ENCODE measurements around the gene PRDM16.

PRDM16 gene

GRCh38 chr1:3217181-3217641 lies 148.2 kb downstream of the PRDM16 start:
- no peak for DNase-seq

DNA sequence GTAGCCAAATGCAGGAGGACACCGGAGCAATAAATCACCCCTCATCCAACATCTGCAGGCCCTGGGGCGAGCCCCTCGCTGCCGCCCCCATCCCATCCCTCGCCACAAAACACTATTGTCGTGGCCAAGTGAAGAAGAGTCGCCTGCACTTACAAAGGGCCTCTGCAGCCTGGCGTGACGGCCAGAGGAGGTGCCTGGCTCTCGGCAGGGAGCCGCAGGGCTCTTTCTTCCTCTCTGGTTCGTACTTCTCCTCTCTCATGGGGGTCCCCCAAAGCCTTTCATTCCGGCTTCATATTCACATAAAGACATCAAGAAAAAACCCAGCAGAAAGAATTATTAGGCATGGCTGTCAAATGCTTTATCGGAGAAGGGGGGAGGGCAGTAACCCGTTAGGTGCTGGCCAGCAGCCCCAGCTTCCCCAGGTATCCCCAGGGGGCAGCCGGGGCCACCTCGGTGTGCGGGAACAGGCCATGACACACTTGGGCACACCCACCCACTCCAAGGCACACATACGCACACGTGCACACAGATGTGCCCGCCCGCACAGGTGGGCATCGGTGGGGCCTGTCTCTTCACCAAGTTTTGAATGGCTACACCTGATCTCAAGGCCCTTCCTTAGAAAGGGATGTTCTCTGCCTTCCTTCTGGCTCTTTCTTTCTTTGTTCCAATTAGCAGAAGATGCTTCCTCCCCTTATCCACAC lies 149.1 kb downstream of the PRDM16 start:
- DNase-seq = no peak

DNA sequence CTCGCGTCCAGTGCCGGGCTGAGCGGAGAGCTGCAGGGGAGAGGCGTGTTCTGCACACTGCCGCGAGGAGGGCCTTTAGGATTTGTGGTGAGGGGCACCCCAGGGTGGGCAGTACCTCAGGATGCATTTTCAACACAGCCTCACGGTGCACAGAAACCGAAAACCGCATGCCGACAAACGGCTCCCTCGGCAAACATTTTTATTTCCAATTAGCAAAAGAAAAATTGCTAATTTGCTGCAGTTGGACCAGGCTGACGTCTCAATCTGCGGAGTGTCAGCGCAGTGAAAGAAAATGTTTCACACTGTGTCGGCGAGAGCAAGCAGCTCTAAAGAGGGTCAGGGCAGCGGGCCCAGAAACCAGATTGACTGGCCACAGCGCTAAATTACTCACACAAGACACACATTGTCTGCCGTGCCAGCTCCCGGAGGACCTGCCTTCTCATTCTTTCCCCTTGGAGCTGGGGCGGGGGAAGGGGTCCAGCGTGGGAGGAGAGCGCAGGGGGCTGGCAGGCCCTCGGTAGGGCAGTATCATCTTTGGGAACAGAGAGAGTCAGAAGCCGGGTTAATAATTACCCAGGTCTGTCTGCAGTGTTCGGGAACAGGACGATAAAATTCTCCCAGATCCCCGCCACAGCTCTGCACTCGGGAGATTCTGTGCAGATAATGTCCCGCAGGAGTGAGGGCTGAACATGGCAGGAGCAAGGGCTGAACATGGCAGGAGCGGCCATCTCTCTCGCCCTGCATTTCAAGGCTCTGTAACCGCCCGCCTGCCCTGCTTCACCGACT lies 150.2 kb downstream of the PRDM16 start:
- no peak for DNase-seq

DNA sequence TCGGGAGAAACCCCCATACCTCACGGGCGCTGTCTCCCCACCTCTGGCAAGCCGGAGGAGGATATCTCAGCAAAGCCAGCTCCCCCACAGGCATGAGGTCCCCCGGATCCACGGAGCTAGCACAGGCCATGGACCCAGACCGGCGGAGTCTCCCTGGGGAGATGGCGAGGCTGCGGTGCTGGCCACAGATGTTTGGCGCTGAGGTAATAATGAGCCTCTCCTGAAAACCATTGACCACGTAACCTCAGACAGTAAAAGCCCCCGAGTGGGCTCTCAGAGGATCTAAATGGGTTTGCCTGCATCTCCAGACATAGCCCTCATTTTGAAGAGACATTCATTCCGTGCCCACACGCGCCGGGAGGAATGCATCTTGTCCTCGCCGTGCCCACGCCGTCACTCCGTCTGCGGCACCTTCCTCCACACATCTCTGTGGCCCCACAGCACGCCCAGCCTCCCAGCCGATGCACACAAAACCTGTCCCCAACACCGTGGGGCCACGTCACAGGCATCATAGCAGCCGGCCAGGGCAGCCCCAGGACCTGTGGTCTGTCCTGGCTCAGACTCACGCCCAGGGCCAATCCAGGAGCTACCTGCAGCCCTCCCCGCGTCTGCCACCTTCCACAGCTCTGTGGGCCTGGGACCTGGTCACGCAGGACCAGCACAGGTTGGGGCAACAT lies 150.9 kb downstream of the PRDM16 start:
- no peak for DNase-seq

DNA sequence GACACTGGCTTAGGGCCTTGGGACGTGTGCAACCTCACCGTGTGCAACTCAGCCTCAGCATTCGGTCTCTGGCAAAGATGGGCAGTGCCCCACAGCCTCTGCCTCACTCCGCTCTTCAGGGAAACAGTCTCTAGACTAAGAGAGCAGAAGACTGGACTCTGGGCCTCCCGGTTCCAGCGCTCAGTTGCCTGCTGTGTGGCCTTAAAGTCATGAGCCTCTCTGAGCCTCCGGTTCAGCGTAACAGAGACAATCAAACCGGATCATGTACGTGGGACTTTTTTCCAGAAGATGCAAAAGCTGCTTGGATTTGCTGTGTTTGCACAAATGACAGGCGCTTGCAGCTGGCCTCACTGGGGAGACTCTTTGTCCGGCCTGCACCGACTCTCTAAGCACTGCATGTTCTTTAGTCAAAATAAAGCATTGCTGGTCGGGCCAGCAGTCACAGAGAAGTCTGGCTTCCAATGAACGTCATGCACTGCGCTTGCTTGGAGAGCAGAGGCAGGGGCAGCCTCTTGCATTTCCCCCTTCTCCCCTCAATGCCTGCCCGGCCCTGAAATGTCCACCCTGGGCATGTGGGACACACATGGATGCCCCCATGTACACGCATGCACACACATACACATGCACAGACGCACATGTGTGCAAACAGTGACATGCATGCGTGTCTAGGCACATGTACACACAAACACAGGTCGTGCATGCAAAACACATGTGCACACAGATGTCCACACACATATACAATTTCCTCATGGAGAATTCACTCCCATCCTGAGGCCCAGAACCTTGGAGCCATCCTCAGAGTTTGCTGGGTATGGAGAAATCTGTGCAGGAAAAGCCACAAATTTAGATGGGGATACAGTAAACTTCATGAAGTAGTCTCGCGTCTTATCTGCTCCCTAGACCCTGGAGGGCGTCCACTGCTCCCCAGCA lies 152.4 kb downstream of the PRDM16 start:
- DNase-seq = no peak

DNA sequence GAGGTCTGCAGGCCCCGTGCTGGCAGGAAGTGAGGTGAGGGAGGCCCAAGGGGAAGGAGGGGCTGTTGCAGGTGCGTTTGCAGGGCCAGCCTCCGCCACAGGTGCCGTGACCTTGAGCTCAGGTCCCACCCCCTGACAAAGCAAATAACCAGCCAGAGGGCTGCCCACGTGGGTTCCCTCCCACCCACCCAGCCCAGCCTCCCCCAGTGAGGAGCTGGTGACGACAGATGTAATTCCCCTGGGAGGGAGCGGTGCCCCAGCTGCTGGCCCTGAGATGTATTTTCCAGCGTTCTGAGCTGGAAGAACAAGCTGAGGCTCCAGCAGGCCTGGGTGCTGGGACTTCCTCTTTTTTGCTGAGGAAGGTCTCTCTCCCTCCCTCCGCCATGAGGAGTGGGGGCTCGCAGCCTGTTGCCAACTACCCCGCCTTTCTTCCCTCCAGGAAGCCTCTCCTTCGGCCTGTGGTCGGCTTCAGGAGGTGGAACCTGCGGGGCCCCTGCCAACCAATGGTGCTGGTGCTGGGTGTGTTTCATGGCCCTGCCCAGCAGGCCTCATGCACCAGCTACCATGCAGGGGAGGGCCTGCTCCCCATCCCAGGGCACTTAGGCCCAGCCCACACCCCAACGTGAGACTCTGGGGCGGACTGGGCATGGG lies 153.2 kb downstream of the PRDM16 start:
- no peak for DNase-seq

DNA sequence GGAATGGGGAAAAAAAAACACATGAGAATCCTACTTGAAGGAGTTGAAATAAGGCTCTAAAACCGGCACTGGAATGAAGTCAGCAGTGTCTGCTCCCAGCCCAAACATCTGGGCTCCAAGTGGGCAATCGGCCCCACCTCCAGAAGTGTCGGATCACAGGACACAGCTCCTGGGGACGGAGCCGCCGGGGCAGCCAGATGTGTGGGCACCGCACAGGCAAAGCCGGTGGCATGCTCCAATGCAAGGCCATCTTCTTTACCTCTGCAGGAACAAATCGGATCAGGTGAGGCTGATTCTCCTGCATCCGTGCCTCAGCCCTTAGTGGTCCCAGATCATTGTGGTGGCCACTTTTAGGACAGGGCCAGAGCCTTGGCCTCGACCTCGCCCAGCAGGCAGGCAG lies 156.7 kb downstream of the PRDM16 start:
- no peak for DNase-seq

GRCh38 chr1:3226191-3226590 lies 157.2 kb downstream of the PRDM16 start:
- DNase-seq = no peak

- DNase-seq = no peak
Observed at GRCh38 chr1:3226701-3227350, 157.8 kb downstream of the PRDM16 start.

DNA sequence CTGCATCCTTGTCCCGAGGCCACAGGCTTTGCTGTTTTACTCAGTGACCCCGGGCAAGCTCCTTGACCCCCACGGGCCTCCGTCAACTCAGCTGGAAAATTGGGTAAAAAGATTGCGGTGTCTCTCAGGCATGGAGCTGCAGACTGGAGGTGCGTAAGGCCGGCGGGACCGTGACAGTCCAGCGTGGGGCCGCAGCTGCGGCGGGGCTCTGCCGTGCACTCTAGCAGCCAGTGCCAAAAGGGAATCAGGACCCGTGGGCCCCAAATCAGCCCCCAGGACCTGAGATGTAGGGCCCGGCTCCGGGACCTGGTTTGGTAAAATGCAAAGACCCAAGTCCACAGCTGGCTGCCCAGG lies 158.3 kb downstream of the PRDM16 start:
- no peak for DNase-seq

- no peak for DNase-seq
Observed at GRCh38 chr1:3227893-3228292, 158.9 kb downstream of the PRDM16 start.

DNA sequence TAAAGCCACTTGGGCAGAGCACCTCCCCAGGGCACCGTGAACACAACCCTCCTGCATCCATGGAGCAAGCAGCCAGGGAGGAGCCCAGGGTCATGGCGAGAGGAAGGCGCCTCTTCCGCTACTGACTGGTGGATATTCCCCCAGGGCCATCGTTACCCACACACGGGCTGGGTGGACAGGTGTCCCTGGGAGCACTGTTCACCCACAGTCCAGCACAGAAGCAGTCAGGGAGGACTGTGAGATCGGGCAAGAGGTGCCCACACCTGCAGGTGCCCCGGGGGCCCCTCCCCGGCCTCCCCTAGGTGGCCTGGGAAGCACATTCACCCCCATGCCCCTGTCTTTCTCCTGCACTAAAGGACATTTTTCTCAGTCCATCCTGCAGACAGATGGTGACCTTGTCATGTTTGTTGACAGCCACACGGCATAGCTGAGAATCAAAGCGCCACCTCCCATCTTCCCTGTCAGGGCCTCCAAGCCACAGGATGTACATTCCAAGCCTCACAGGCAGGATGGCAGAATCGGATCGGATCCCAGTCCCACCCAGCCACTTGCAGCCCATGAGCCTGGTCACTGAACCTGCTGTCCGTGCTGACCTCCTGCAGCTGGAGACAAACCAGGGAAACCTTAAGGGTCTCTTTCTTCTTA lies 160.2 kb downstream of the PRDM16 start:
- DNase-seq = no peak

DNA sequence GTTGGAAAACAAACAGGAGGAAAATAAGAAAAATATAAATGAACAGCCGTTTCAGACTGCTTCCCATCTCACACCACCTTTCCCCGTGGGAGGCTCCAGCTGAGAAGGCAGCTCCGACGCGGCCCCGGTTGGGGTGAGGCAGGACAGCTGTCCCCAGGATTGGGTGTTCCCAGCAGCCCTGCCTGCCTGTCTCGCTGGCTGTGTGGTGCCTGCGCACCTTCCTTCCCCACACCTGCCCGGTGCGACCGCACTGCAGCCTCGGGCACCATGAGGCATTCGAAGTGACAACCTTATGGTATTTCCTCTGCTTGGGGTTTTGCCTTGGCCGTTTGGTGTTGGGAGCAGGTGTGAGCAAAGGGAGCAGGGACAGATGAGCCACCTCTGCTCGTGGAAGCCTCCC lies 161.6 kb downstream of the PRDM16 start:
- DNase-seq = no peak

GRCh38 chr1:3231245-3231644 lies 162.2 kb downstream of the PRDM16 start:
- DNase-seq = no peak

GRCh38 chr1:3231826-3232225 lies 162.8 kb downstream of the PRDM16 start:
- DNase-seq = no peak

DNA sequence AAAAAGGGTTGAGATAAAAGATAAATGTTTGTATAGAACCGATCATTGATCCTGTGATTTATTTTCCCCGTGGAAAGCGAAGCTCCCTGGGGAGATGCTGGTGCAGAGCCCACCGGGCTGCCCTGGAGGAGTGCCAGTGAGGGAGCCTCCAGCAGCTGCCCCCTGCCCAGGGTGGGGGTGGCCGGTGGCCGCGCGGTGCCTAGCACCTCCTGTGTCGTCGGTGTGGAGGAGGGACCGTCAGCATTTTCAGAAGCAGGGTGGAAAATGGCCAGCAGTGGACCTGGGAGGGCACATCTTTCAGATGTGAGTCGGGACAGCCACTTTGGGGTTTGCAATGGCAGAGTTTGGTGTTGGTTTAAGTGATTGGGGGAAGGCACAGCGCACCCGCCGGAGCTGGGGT lies 164.0 kb downstream of the PRDM16 start:
- no peak for DNase-seq

GRCh38 chr1:3233551-3233950 lies 164.5 kb downstream of the PRDM16 start:
- DNase-seq = no peak

GRCh38 chr1:3234281-3234680 lies 165.3 kb downstream of the PRDM16 start:
- DNase-seq = no peak

DNA sequence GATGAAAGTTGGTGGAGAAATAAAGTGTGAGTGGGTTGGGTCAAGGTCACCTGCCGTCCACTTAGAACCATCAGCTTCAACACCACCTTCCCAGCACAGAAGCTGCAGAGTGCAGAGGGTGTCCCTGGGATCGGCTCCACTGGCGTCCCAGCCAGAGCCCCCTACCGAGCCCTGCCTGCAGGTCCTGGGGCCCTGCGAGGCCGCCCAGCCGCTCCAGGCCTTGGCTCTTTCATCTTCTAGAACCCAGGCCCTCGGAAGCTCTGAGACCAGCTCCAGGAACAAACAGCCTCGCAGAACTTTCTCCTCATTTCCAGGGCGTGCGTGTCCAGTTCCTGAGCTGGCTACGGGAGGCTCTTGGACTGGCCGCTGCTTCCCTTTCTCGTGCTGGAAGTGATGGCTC lies 166.0 kb downstream of the PRDM16 start:
- no peak for DNase-seq

- DNase-seq = no peak
Observed at GRCh38 chr1:3235496-3235895, 166.5 kb downstream of the PRDM16 start.

GRCh38 chr1:3236361-3236760 lies 167.4 kb downstream of the PRDM16 start:
- DNase-seq = no peak
